ENCODE data around the gene HDAC11. TPM values are rescaled to one million over a fixed set of nuclear protein-coding genes. Genes with fewer than 3 reads are reported as not detected.

Gene HDAC11
- total and polyA plus RNA-seq, 2 of the 4 experiments (the other 2 are of a cell fraction) = 9.1 to 11.4 TPM

DNA sequence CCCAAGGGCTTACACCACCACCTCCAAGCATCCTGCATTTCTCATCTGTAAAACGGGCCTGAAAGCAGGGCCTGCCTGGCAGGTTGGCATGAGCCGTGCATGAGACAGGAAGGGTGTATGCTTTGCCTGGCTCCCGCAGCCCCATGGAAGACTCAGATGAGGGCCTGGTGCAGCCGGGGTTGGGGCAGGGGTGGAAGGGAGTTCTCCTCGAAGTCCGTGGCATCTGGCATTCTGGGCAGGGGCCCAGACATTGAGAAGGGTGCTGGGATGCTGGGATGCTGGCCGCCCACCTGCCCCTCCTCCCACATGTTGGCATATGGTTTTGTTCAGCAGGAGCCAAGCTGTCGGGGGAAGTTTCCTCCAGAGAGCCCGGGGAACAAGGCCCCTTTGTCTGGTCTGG lies 55.8 kb downstream of the HDAC11 start:
- 53% methylated on average over 3 of the region's 9 CpGs; no CpG with 5 or more reads in 1 of the 2 experiments for WGBS, 2 experiments (ENCODE audit: extremely low coverage in 2 of 2, insufficient read length in 1 of 2)
- Histone ChIP-seq H3K14ac (replicated peaks; ENCODE audit: low read depth, low read length) (0 out of 2 replicates have a peak overlapping the region, but pooled peaks have one; percentile 51), H3K27ac (ENCODE audit: insufficient read depth, low read length) (no peak overlapping the region), H3K79me1 (ENCODE audit: low read depth in 1 of 2, low read length in 2 of 2) (no peaks in the 10 kb centered on the region), H3K56ac (ENCODE audit: extremely low read depth, insufficient read depth, low read length) (no peak overlapping the region), H4K8ac (ENCODE audit: low read depth in 2 of 2, low read length in 2 of 2) (peak overlapping the region in 1 of 2 experiments; percentile 50; a peak in 1 of 4 replicates), H4K20me1 (ENCODE audit: insufficient read depth, low read length) (no peaks in the 10 kb centered on the region), H3K4me2 (ENCODE audit: low read depth, low read length) (no peak overlapping the region), H3K23ac (ENCODE audit: low read depth, low read length) (no peak overlapping the region), H3K9me3 (ENCODE audit: control insufficient read depth, insufficient read depth, low read length) (no peaks in the 10 kb centered on the region), H2AFZ (replicated peaks; ENCODE audit: low read length, poor library complexity) (peak overlapping the region; percentile 74), H3K36me3 (ENCODE audit: control insufficient read depth, insufficient read depth, low read length) (no peaks in the 10 kb centered on the region), H3K9me1 (ENCODE audit: insufficient read depth, low read length) (peaks cover 17% of the 10 kb centered on the region), H2BK120ac (ENCODE audit: low read depth, low read length) (peak overlapping the region; percentile 88), H3K27me3 (ENCODE audit: control insufficient read depth, insufficient read depth, low read length) (no peaks in the 10 kb centered on the region), H3K4ac (ENCODE audit: low read depth, low read length) (peak overlapping the region; percentile 95), H2BK5ac (ENCODE audit: low read depth, low read length, poor library complexity, severe bottlenecking) (no peak overlapping the region), H4K5ac (ENCODE audit: low read depth, low read length) (0 out of 2 replicates have a peak overlapping the region, but pooled peaks have one; percentile 42), H2AK5ac (ENCODE audit: low read depth, low read length) (peak overlapping the region; percentile 44; the same call in 1 of the 2 replicates), H3K4me3 (ENCODE audit: insufficient read depth, low read depth, low read length) (no peak overlapping the region), H2AK9ac (replicated peaks; ENCODE audit: low read depth, low read length, poor library complexity) (peak overlapping the region; percentile 91), H3K4me1 (ENCODE audit: control insufficient read depth, insufficient read depth, low read length) (peaks cover 26% of the 10 kb centered on the region), H3K18ac (ENCODE audit: low read depth, low read length) (peak overlapping the region; percentile 44; the same call in 1 of the 2 replicates), H2BK15ac (ENCODE audit: low read depth, low read length) (no peak overlapping the region; the same call in 2 of the 3 replicates), H3K9ac (ENCODE audit: low read depth, low read length) (no peak overlapping the region), H4K91ac (ENCODE audit: insufficient read depth, low read depth, low read length) (peak overlapping the region; percentile 96), H2BK20ac (ENCODE audit: low read depth, low read length) (peak overlapping the region; percentile 87; the same call in 1 of the 2 replicates)
- ChIA-PET POLR2A (ENCODE audit: unreplicated experiment) (no interaction called here), CTCF (no interaction called here)
- no TSS peak for BruUV-seq (replicated peaks)
- in situ Hi-C loops (cut with MboI; ENCODE audit: low sequenced_read_pairs) = no loop called here
- no peak for ATAC-seq (ENCODE audit: low read depth)
- dilution Hi-C loops (cut with HindIII; ENCODE audit: low sequenced_read_pairs, unreplicated experiment) = no loop called here
- no peak for TF ChIP-seq CTCF (conservative IDR thresholded peaks at IDR 0.05; ENCODE audit: low read depth, low read length)
- no peak for TF ChIP-seq CHD1 (IDR thresholded peaks at IDR 0.05; ENCODE audit: low read depth, low read length)
- TF ChIP-seq MAZ (IDR thresholded peaks at IDR 0.05; ENCODE audit: borderline replicate concordance, low read depth, low read length) = no peak
- TF ChIP-seq BHLHE40 (IDR thresholded peaks at IDR 0.05; ENCODE audit: low read depth, low read length) = no peak
- no peak for TF ChIP-seq RFX5 (IDR thresholded peaks at IDR 0.05; ENCODE audit: low read depth, low read length)
- TF ChIP-seq CEBPB (IDR thresholded peaks at IDR 0.05; ENCODE audit: low read depth, low read length) = no peak
- no peak for TF ChIP-seq MAFK (IDR thresholded peaks at IDR 0.05; ENCODE audit: low read depth, low read length)
- no peak for TF ChIP-seq USF2 (IDR thresholded peaks at IDR 0.05; ENCODE audit: low read depth, low read length)
- no peak for TF ChIP-seq NFE2L2 (IDR thresholded peaks at IDR 0.05; ENCODE audit: low read depth, low read length)
- TF ChIP-seq FOS (IDR thresholded peaks at IDR 0.05; ENCODE audit: low read depth, low read length) = no peak
- TF ChIP-seq SMC3 (IDR thresholded peaks at IDR 0.05; ENCODE audit: low read depth, low read length) = no peak
- TF ChIP-seq POLR2A (IDR thresholded peaks at IDR 0.05; ENCODE audit: low read depth, low read length) = no peak
- TF ChIP-seq, protein P1, sequence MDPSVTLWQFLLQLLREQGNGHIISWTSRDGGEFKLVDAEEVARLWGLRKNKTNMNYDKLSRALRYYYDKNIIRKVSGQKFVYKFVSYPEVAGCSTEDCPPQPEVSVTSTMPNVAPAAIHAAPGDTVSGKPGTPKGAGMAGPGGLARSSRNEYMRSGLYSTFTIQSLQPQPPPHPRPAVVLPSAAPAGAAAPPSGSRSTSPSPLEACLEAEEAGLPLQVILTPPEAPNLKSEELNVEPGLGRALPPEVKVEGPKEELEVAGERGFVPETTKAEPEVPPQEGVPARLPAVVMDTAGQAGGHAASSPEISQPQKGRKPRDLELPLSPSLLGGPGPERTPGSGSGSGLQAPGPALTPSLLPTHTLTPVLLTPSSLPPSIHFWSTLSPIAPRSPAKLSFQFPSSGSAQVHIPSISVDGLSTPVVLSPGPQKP (IDR thresholded peaks at IDR 0.05; ENCODE audit: borderline replicate concordance, low read depth, low read length) = no peak
- TF ChIP-seq RAD21 (IDR thresholded peaks at IDR 0.05; ENCODE audit: low read length) = no peak
- no peak for TF ChIP-seq RCOR1 (IDR thresholded peaks at IDR 0.05; ENCODE audit: insufficient replicate concordance, low read length)
- no peak for TF ChIP-seq MXI1 (IDR thresholded peaks at IDR 0.05; ENCODE audit: borderline replicate concordance, low read depth, low read length)
- no peak for DNase-seq
- intact Hi-C loops (cut with micrococcal nuclease) = no loop called here

All from IMR-90 (cell line).